A549 (cell line): ENCODE data around the gene NPB. TPM values are rescaled to one million over a fixed set of nuclear protein-coding genes. Genes with fewer than 3 reads are reported as not detected.

ENCODE experiments used
- ATAC-seq, 2 experiments: fragments of 200-7000 bp in 1 of 2; fragments of >200 bp in 1 of 2; cut with Nextera tagmentation in 1 of 2; cut with Tn5 transposase in 1 of 2; 3 replicates each; pipeline versions ENCODE4 v1.8.0 to v1.9.1; 2018 to 2020; ENCODE audit warnings: mild to moderate bottlenecking in 1 of 2, moderate library complexity in 1 of 2
- CTCF ChIA-PET: fragments of 300-600 bp; sonication (Branson Sonifier 250); formaldehyde crosslinking; extraction: SDS; loops from one replicate; lab custom pipeline; 2021; ENCODE audit warnings: antibody characterized with exemption, inconsistent platforms; lab: Yijun Ruan, JAX
- POLR2A ChIA-PET: fragments of 350-600 bp; formaldehyde crosslinking; extraction: SDS; loops from one replicate; lab custom pipeline; 2021; ENCODE audit warnings: antibody characterized with exemption, inconsistent platforms; lab: Yijun Ruan, JAX
- DNase-seq, 2 experiments: peaks; one replicate each; pipeline versions ENCODE4 v3.0.0 to v3.0.0-alpha.2; 2011 to 2016; ENCODE audit warnings: low read depth in 1 of 2, low spot score in 1 of 2
- FAIRE-seq: peaks from 2 replicates; lab custom pipeline; 2011; peaks lifted over from hg19 to GRCh38; lab: Jason Lieb, UNC
- H3K27ac ChIP-seq, 2 experiments: fragments of >200 bp; sonication (Bioruptor Twin); formaldehyde crosslinking; 3 replicates each; pipeline ENCODE4 v1.5.1; 2016 to 2017
- H3K4me1 ChIP-seq: fragments of >200 bp; sonication (Bioruptor Twin); formaldehyde crosslinking; 3 replicates; pipeline ENCODE4 v1.6.1; 2016
- H3K4me2 ChIP-seq: fragments of >200 bp; sonication (Bioruptor Twin); formaldehyde crosslinking; 3 replicates; pipeline ENCODE4 v1.6.1; 2016
- H3K4me3 ChIP-seq: fragments of >200 bp; sonication (Bioruptor Twin); formaldehyde crosslinking; 3 replicates; pipeline ENCODE4 v1.5.1; 2016
- H3K9me3 ChIP-seq: fragments of >200 bp; sonication (Bioruptor Twin); formaldehyde crosslinking; 3 replicates; pipeline ENCODE4 v1.6.1; 2016
- BHLHE40 ChIP-seq: IDR thresholded peaks from 2 replicates; pipeline ENCODE4 v1.6.1; 2012; ENCODE audit warnings: low read depth, low read length, inconsistent platforms
- CBX2 ChIP-seq: fragments of 200-600 bp; sonication (generic); IDR thresholded peaks from 2 replicates; pipeline ENCODE4 v1.6.1; 2016; ENCODE audit warnings: low read depth, mild to moderate bottlenecking, borderline replicate concordance
- CBX8 ChIP-seq: fragments of 200-600 bp; sonication (generic); IDR thresholded peaks from 2 replicates; pipeline ENCODE4 v1.6.1; 2016
- E2F6 ChIP-seq: IDR thresholded peaks from 2 replicates; pipeline ENCODE4 v1.6.1; 2012; ENCODE audit warnings: low read depth, borderline replicate concordance
- EP300 ChIP-seq, 2 experiments: fragments of >200 bp; sonication (Bioruptor Twin); formaldehyde crosslinking; IDR thresholded peaks; 2 replicates in 1 of 2; 3 replicates in 1 of 2; pipeline ENCODE4 v1.6.1; 2016 to 2017
- JUNB ChIP-seq: fragments of >200 bp; sonication (Bioruptor Twin); formaldehyde crosslinking; IDR thresholded peaks from 2 replicates; pipeline ENCODE4 v1.6.1; 2016
- KDM1A ChIP-seq: fragments of 200-600 bp; sonication (generic); IDR thresholded peaks from 2 replicates; pipeline ENCODE4 v1.6.1; 2016; ENCODE audit warnings: low read depth, mild to moderate bottlenecking
- MYC ChIP-seq: IDR thresholded peaks from 2 replicates; pipeline ENCODE4 v1.6.1; 2012; ENCODE audit warnings: mild to moderate bottlenecking, inconsistent platforms, low read length, improper control_type of control experiment, borderline replicate concordance
- NR3C1 ChIP-seq: fragments of >200 bp; sonication (Bioruptor Twin); formaldehyde crosslinking; IDR thresholded peaks from 3 replicates; pipeline ENCODE4 v1.6.1; 2017
- PHF8 ChIP-seq: fragments of 200-600 bp; sonication (generic); IDR thresholded peaks from 2 replicates; pipeline ENCODE4 v1.6.1; 2016; ENCODE audit warnings: low read depth, mild to moderate bottlenecking, antibody characterized with exemption, moderate library complexity, borderline replicate concordance
- POLR2AphosphoS2 ChIP-seq: conservative IDR thresholded peaks from 2 replicates; pipeline ENCODE4 v1.6.1; 2012; ENCODE audit warnings: low read length, improper control_type of control experiment, inconsistent platforms
- RAD21 ChIP-seq, 2 experiments: fragments of >200 bp in 1 of 2; sonication (Bioruptor Twin) in 1 of 2; formaldehyde crosslinking in 1 of 2; IDR thresholded peaks in 1 of 2; conservative IDR thresholded peaks in 1 of 2; 2 replicates in 1 of 2; 3 replicates in 1 of 2; pipeline ENCODE4 v1.6.1; 2012 to 2018; ENCODE audit warnings: inconsistent platforms in 1 of 2
- TFCP2L1 ChIP-seq: fragments of 250-450 bp; sonication (Bioruptor Pico); IDR thresholded peaks from 2 replicates; pipeline ENCODE4 v1.5.0; 2021; ENCODE audit warnings: mild to moderate bottlenecking
- TP53 ChIP-seq: fragments of 250-450 bp; sonication (Bioruptor Pico); IDR thresholded peaks from 2 replicates; pipeline ENCODE4 v1.5.0; 2021; ENCODE audit warnings: mild to moderate bottlenecking, moderate library complexity
- ZC3H11A ChIP-seq: fragments of 450-650 bp; IDR thresholded peaks from 2 replicates; pipeline ENCODE4 v1.6.1; 2014; ENCODE audit warnings: antibody characterized with exemption, mild to moderate bottlenecking
- ZFP36 ChIP-seq: fragments of 450-650 bp; IDR thresholded peaks from 2 replicates; pipeline ENCODE4 v1.6.1; 2014; ENCODE audit warnings: borderline replicate concordance; ENCODE audit not compliant: partially characterized antibody
- ZNF302 ChIP-seq: fragments of 250-450 bp; sonication (Bioruptor Pico); IDR thresholded peaks from 2 replicates; pipeline ENCODE4 v1.9.0; 2021; ENCODE audit warnings: inconsistent platforms, mild to moderate bottlenecking, moderate library complexity
- WGBS: methylation state at CpG from one replicate; pipeline ENCODE4 v1.1.6; 2017; ENCODE audit errors: missing lambda C conversion rate; 5-methylcytosine and 5-hydroxymethylcytosine counted together
- polyA minus RNA-seq: library from RNA; depleted of rRNA, polyadenylated mRNA; stranded (reverse); fragments of >200 nt; gene quantifications from 2 replicates; pipeline ENCODE4 v1.2.3, GENCODE V29; 2011; rRNA and poly(A)+ RNA removed
- polyA plus RNA-seq, 4 experiments: library from polyadenylated mRNA; depleted of rRNA in 3 of 4; stranded (reverse); fragments of >200 nt; fragmentation: RNase III in 1 of 4; extraction: RNeasy Plus Mini Kit Qiagen cat#74134 plus additional on column Dnase treatment in 1 of 4; gene quantifications; 2 replicates in 3 of 4; 3 replicates in 1 of 4; pipeline ENCODE4 v1.2.3, GENCODE V29; 2011 to 2017
- TF ChIP-seq, protein P1 (sequence below): fragments of 150-350 bp; IDR thresholded peaks from 2 replicates; pipeline ENCODE4 v1.6.1; 2014; ENCODE audit warnings: low read depth, mild to moderate bottlenecking, low read length
- TF ChIP-seq, protein P2 (sequence below): IDR thresholded peaks from 2 replicates; pipeline ENCODE4 v1.6.1; 2012

NPB gene
- polyA plus RNA-seq (2011; rRNA removed) (0.34 and 0.41 TPM in 2 replicates), polyA plus RNA-seq (2017; fragmentation: RNase III; extraction: RNeasy Plus Mini Kit Qiagen cat#74134 plus additional on column Dnase treatment) (0.29 to 0.45 TPM (median 0.38 TPM) in 3 replicates), polyA minus RNA-seq (0.78 and 1.1 TPM in 2 replicates)
- 0.41 and 0.48 TPM in 2 replicates for polyA plus RNA-seq (2012; cell fraction: cytosol; rRNA removed)
- polyA plus RNA-seq (2012; cell fraction: nucleus; rRNA removed) = 0.48 and 0.61 TPM in 2 replicates

DNA sequence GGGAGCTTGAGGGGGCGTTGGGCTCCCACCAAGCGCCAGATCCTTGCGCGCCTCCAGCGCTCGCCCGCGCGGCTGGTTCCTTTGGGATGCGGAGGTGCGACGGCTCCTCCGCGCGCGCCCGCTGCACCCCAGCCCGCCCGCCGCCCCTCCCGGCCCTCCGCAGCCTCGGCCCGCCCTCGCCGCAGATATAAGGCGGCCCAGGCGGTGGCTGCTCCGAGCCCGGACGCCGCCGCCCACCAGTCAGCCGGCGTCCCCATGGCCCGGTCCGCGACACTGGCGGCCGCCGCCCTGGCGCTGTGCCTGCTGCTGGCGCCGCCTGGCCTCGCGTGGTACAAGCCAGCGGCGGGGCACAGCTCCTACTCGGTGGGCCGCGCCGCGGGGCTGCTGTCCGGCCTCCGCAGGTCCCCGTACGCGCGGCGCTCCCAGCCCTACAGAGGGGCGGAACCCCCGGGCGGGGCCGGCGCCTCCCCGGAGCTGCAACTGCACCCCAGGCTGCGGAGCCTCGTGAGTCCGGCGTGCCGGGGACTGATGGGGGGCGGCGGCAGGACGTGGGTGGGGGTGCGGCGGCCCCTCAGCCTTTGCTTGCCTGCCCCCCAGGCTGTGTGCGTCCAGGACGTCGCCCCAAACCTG, at the start of gene NPB:
NPB (plus strand) TSS at position 216 of the 630 bp plus-strand sequence; CDS start at position 256, 40 bp downstream.
- DNase-seq = no peak
- POLR2A ChIA-PET = no interaction called here

GRCh38 chr17:81854974-81855774, 46.9 kb upstream of the NPB start:
- 89% methylated on average over 29 of the region's 29 CpGs for WGBS
- H3K4me1 ChIP-seq = peaks cover 12% of the 10 kb centered on the region; the same call in 2 of the 3 replicates
- no peak for DNase-seq
- TF ChIP-seq RAD21 (conservative IDR thresholded peaks at IDR 0.05 in 1 of 2, IDR thresholded peaks at IDR 0.05 in 1 of 2) (peak in 1 of 2 experiments; percentile 47; a peak in 3 of 5 replicates), ZFP36 (no peak)
- TF ChIP-seq, all 56 proteins: peak for 1
- ChIA-PET POLR2A (interaction anchor here (0.5 to 1.4 kb wide), 7 partner anchors 10 to 556 kb away, joined by 3 to 7 read pairs (median 3); partner anchors contain the start of genes MCRIP1 and SLC25A10), CTCF (interaction anchor here (0.6 to 12.1 kb wide), 12 partner anchors 8 to 170 kb away, joined by 3 to 96 read pairs (median 4); no protein-coding TSS in a partner anchor)
- Histone ChIP-seq H3K27ac (no peak overlapping the region), H3K4me2 (no peak overlapping the region), H3K9me3 (no peaks in the 10 kb centered on the region), H3K4me3 (no peak overlapping the region)
- no peak for FAIRE-seq
- ATAC-seq = peak; percentile 32 to 50; a peak in 4 of 6 replicates

More for the DNA sequence above, at the start of gene NPB:
- CTCF ChIA-PET = interaction anchor here (1.0 to 1.6 kb wide), 6 partner anchors 8 to 167 kb away, joined by 3 to 8 read pairs (median 4); partner anchors contain the start of gene MAFG
- Histone ChIP-seq H3K4me2 (no peak within 1 kb of the TSS), H3K27ac (no peak within 1 kb of the TSS), H3K4me1 (peaks cover 28% of the 10 kb centered on the region), H3K9me3 (no peaks in the 10 kb centered on the region), H3K4me3 (no peak within 1 kb of the TSS)
- no peak for TF ChIP-seq TFCP2L1
- TF ChIP-seq ZNF302 (CRISPR knock-in tag) = no peak
- TF ChIP-seq BHLHE40 = no peak
- TF ChIP-seq NR3C1 = no peak
- TF ChIP-seq JUNB = no peak
- no peak for TF ChIP-seq PHF8
- no peak for TF ChIP-seq TP53 (CRISPR knock-in tag)
- TF ChIP-seq CBX2 = no peak
- TF ChIP-seq E2F6 = no peak
- TF ChIP-seq EP300 (IDR thresholded peaks at IDR 0.05) = no peak
- TF ChIP-seq, protein P1, sequence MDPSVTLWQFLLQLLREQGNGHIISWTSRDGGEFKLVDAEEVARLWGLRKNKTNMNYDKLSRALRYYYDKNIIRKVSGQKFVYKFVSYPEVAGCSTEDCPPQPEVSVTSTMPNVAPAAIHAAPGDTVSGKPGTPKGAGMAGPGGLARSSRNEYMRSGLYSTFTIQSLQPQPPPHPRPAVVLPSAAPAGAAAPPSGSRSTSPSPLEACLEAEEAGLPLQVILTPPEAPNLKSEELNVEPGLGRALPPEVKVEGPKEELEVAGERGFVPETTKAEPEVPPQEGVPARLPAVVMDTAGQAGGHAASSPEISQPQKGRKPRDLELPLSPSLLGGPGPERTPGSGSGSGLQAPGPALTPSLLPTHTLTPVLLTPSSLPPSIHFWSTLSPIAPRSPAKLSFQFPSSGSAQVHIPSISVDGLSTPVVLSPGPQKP = no peak
- TF ChIP-seq, protein P2, sequence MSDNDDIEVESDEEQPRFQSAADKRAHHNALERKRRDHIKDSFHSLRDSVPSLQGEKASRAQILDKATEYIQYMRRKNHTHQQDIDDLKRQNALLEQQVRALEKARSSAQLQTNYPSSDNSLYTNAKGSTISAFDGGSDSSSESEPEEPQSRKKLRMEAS = no peak
- TF ChIP-seq ZC3H11A = no peak
- no peak for TF ChIP-seq MYC
- TF ChIP-seq CBX8 = no peak
- TF ChIP-seq KDM1A = no peak
- TF ChIP-seq POLR2AphosphoS2 = no peak
- no peak for ATAC-seq
- WGBS = 97% methylated on average over 50 of the region's 79 CpGs
- no peak for FAIRE-seq
